Neural cell (in vitro differentiated cells): ENCODE data around the gene MBD3L2B. TPM values are rescaled to one million over a fixed set of nuclear protein-coding genes. Genes with fewer than 3 reads are reported as not detected.
"Not testable (repeated sequence)": the region's sequence is repeated elsewhere in the genome, so short reads cannot be mapped to it uniquely, and the experiment has no call there.

Experiments used
- H2AFZ ChIP-seq: fragments of 200-600, 300-800 bp; sonication (generic), shearing (Covaris generic); 2 replicates; pipeline ENCODE4 v1.6.0; 2014; ENCODE audit warnings: low read depth, mild to moderate bottlenecking, antibody characterized with exemption, low read length, moderate library complexity
- H3F3A ChIP-seq: fragments of 200-600 bp; shearing (Covaris generic); 2 replicates; pipeline ENCODE4 v1.6.1; 2016; ENCODE audit warnings: mild to moderate bottlenecking, moderate library complexity, mixed read lengths, antibody characterized with exemption, low read length; ENCODE audit not compliant: insufficient read depth, poor library complexity, severe bottlenecking
- H3K27ac ChIP-seq: fragments of 200-600, 300-800 bp; sonication (generic), shearing (Covaris generic); 2 replicates; pipeline ENCODE4 v1.5.1; 2014; ENCODE audit warnings: mild to moderate bottlenecking, low read length, moderate library complexity
- H3K27me3 ChIP-seq: fragments of 300-800, 200-600 bp; sonication (generic), shearing (Covaris generic); 2 replicates; pipeline ENCODE4 v1.6.0; 2014; ENCODE audit warnings: mild to moderate bottlenecking, low read depth, low read length, moderate library complexity; ENCODE audit not compliant: insufficient read depth
- H3K36me3 ChIP-seq: fragments of 300-800, 200-600 bp; sonication (generic), shearing (Covaris generic); 2 replicates; pipeline ENCODE4 v1.5.1; 2014; ENCODE audit warnings: mild to moderate bottlenecking, antibody characterized with exemption, low read length, moderate library complexity; ENCODE audit not compliant: insufficient read depth
- H3K4me2 ChIP-seq: fragments of 300-800, 200-600 bp; sonication (generic), shearing (Covaris generic); 2 replicates; pipeline ENCODE4 v1.6.0; 2014; ENCODE audit warnings: mild to moderate bottlenecking, low read length
- H3K4me3 ChIP-seq: fragments of 300-800, 200-600 bp; sonication (generic), shearing (Covaris generic); 2 replicates; pipeline ENCODE4 v1.5.1; 2014; ENCODE audit warnings: mild to moderate bottlenecking, low read length, moderate library complexity
- H3K79me2 ChIP-seq: fragments of 200-600 bp; shearing (Covaris generic); replicated peaks from 2 replicates; pipeline ENCODE4 v1.6.0; 2014; ENCODE audit warnings: mild to moderate bottlenecking, low read length, moderate library complexity; ENCODE audit not compliant: insufficient read depth
- H3K9ac ChIP-seq: fragments of 300-800, 200-600 bp; sonication (generic), shearing (Covaris generic); 2 replicates; pipeline ENCODE4 v1.6.1; 2016; ENCODE audit warnings: mild to moderate bottlenecking, low read length, mixed read lengths
- H3K9me2 ChIP-seq: fragments of 200-600 bp; shearing (Covaris generic); 2 replicates; pipeline ENCODE4 v1.6.1; 2016; ENCODE audit warnings: mild to moderate bottlenecking, low read length, mixed read lengths; ENCODE audit not compliant: insufficient read depth
- H3K9me3 ChIP-seq: fragments of 200-600, 300-800 bp; sonication (generic), shearing (Covaris generic); 2 replicates; pipeline ENCODE4 v1.6.1; 2016; ENCODE audit warnings: mild to moderate bottlenecking, mixed run types, low read length, moderate library complexity, mixed read lengths
- H4K20me1 ChIP-seq: fragments of 200-600 bp; shearing (Covaris generic); 2 replicates; pipeline ENCODE4 v1.6.1; 2016; ENCODE audit warnings: mild to moderate bottlenecking, mixed run types; ENCODE audit not compliant: insufficient read depth
- CTCF ChIP-seq: fragments of 450-650 bp; IDR thresholded peaks from 2 replicates; pipeline ENCODE4 v1.5.1; 2014; ENCODE audit warnings: antibody characterized with exemption, mild to moderate bottlenecking, moderate library complexity; ENCODE audit not compliant: poor library complexity, severe bottlenecking
- EP300 ChIP-seq: fragments of 450-650 bp; conservative IDR thresholded peaks from 2 replicates; pipeline ENCODE4 v1.6.1; 2014; ENCODE audit warnings: antibody characterized with exemption, mild to moderate bottlenecking, moderate library complexity; ENCODE audit not compliant: poor library complexity, severe bottlenecking
- EZH2 ChIP-seq: fragments of 200-600, 300-800 bp; shearing (Covaris generic), sonication (generic); IDR thresholded peaks from 2 replicates; pipeline ENCODE4 v1.6.1; 2014; ENCODE audit warnings: antibody characterized with exemption, low read length, borderline replicate concordance, mild to moderate bottlenecking; ENCODE audit not compliant: insufficient read depth, poor library complexity, severe bottlenecking
- MXI1 ChIP-seq: fragments of 450-650 bp; conservative IDR thresholded peaks from 2 replicates; pipeline ENCODE4 v1.6.1; 2014; ENCODE audit warnings: antibody characterized with exemption, mild to moderate bottlenecking; ENCODE audit not compliant: poor library complexity, severe bottlenecking
- POLR2AphosphoS5 ChIP-seq: IDR thresholded peaks from 2 replicates; pipeline ENCODE4 v1.6.1; 2012
- RAD21 ChIP-seq: fragments of 450-650 bp; conservative IDR thresholded peaks from 2 replicates; pipeline ENCODE4 v1.6.1; 2014; ENCODE audit warnings: antibody characterized with exemption, mild to moderate bottlenecking, moderate library complexity
- REST ChIP-seq: IDR thresholded peaks from 2 replicates; pipeline ENCODE4 v1.6.1; 2012; ENCODE audit warnings: borderline replicate concordance
- SMC3 ChIP-seq: fragments of 450-650 bp; conservative IDR thresholded peaks from 2 replicates; pipeline ENCODE4 v1.6.1; 2014; ENCODE audit warnings: antibody characterized with exemption, mild to moderate bottlenecking, moderate library complexity; ENCODE audit not compliant: poor library complexity
- TAF1 ChIP-seq: IDR thresholded peaks from 2 replicates; pipeline ENCODE4 v1.6.1; 2012; ENCODE audit warnings: low read depth
- polyA plus RNA-seq: library from polyadenylated mRNA; depleted of rRNA; stranded (reverse); fragments of >200 nt; gene quantifications from 2 replicates; pipeline ENCODE4 v1.2.3, GENCODE V29; 2014

The MBD3L2B gene
- polyA plus RNA-seq, 1 donor from 2014 or later = not detected

- no peak for TF ChIP-seq TAF1
- no peak for TF ChIP-seq RAD21
- TF ChIP-seq POLR2AphosphoS5 = no peak
- TF ChIP-seq MXI1 = no peak
- no peak for TF ChIP-seq EZH2
- no peak for TF ChIP-seq REST
- no peak for TF ChIP-seq SMC3
- no peak for TF ChIP-seq CTCF
- no peaks in the 10 kb centered on the region for H4K20me1 ChIP-seq
- no peaks in the 10 kb centered on the region for H3K27me3 ChIP-seq
- no peak overlapping the region for H3K27ac ChIP-seq
- no peaks in the 10 kb centered on the region for H3F3A ChIP-seq
- H3K79me2 ChIP-seq = no peaks in the 10 kb centered on the region
- H3K4me2 ChIP-seq = no peak overlapping the region
- H3K36me3 ChIP-seq = no peaks in the 10 kb centered on the region
- no peak overlapping the region for H2AFZ ChIP-seq
- no peak overlapping the region for H3K9ac ChIP-seq
- H3K9me3 ChIP-seq = no peaks in the 10 kb centered on the region
- H3K9me2 ChIP-seq = no peaks in the 10 kb centered on the region
- H3K4me3 ChIP-seq = no peak overlapping the region
Measured at GRCh38 chr19:7063764-7064418, 42.7 kb upstream of the MBD3L2B start.

GRCh38 chr19:7063339-7063738 is 42.1 kb upstream of the MBD3L2B start:
- Histone ChIP-seq H3K27me3 (no peaks in the 10 kb centered on the region), H3K9me2 (no peaks in the 10 kb centered on the region), H4K20me1 (no peaks in the 10 kb centered on the region), H2AFZ (no peak overlapping the region), H3K36me3 (no peaks in the 10 kb centered on the region), H3K9me3 (no peaks in the 10 kb centered on the region), H3K79me2 (no peaks in the 10 kb centered on the region), H3F3A (no peaks in the 10 kb centered on the region), H3K4me2 (no peak overlapping the region), H3K4me3 (no peak overlapping the region), H3K9ac (no peak overlapping the region), H3K27ac (no peak overlapping the region)
- no peak for TF ChIP-seq CTCF
- TF ChIP-seq EP300 = no peak
- no peak for TF ChIP-seq REST
- no peak for TF ChIP-seq TAF1
- TF ChIP-seq RAD21 = no peak
- TF ChIP-seq SMC3 = no peak
- no peak for TF ChIP-seq EZH2
- no peak for TF ChIP-seq MXI1

GRCh38 chr19:7059977-7060376 is 38.7 kb upstream of the MBD3L2B start:
- H3F3A ChIP-seq, H3K27me3 ChIP-seq, H3K27ac ChIP-seq, H3K9ac ChIP-seq, H4K20me1 ChIP-seq, H2AFZ ChIP-seq, H3K4me2 ChIP-seq, H3K9me2 ChIP-seq, H3K4me3 ChIP-seq, H3K9me3 ChIP-seq, H3K79me2 ChIP-seq, H3K36me3 ChIP-seq: not testable (repeated sequence)
